ENCODE measurements around the gene ARSK. TPM values are rescaled to one million over a fixed set of nuclear protein-coding genes. Genes with fewer than 3 reads are reported as not detected.

ARSK gene
- total and polyA plus RNA-seq, 2 of the 13 experiments (the other 11 are each of a cell fraction or from before 2014, with no cell fraction given), result 7.9 TPM

GRCh38 chr5:95641741-95642220, 86.9 kb downstream of the ARSK start:
- 11% methylated on average over 3 of the region's 5 CpGs for WGBS (ENCODE audit: low lambda C conversion rate)
- FAIRE-seq, result peak; percentile 36
- ChIA-PET POLR2A (interaction anchor here (0.9 to 1.3 kb wide), 2 partner anchors 89 to 182 kb away, joined by 3 read pairs; partner anchors contain the start of gene RHOBTB3), CTCF (ENCODE audit: low intra/inter-chr PET ratio, low total read pairs) (no interaction called here)
- H3K79me2 ChIP-seq (ENCODE audit: insufficient read depth, low read length), result no peaks in the 10 kb centered on the region
- H3K27me3 ChIP-seq (ENCODE audit: control insufficient read depth in 1 of 2, insufficient read depth in 2 of 2, low read length in 2 of 2), result peaks cover 0 to under 1% of the 10 kb centered on the region in 2 experiments; a peak in 2 of 5 replicates
- ATAC-seq, result peak; percentile 36
- H4K20me1 ChIP-seq (ENCODE audit: insufficient read depth, low read length), result no peaks in the 10 kb centered on the region
- H3K27ac ChIP-seq (ENCODE audit: extremely low read length, insufficient read depth, low read length), result no peak overlapping the region
- in situ Hi-C loops (cut with HindIII; ENCODE audit: extremely low pct_ligation_motif_present, low pct_unique_long_range_greater_than_20kb), result loop anchor here (5.0 to 25.0 kb wide), 2 partner anchors 201 to 696 kb away; no protein-coding TSS in a partner anchor
- peak overlapping the region in 1 of 3 experiments; percentile 31; a peak in 2 of 6 replicates for H3K4me3 ChIP-seq (replicated peaks in 1 of 3; ENCODE audit: insufficient read depth in 1 of 3, low read depth in 2 of 3, low read length in 3 of 3)
- intact Hi-C loops (cut with micrococcal nuclease; ENCODE audit: unreplicated experiment), result loop anchor here (10.0 kb wide), 3 partner anchors 87 to 953 kb away; partner anchors contain the start of genes ARSK and SKIC3
- H2AFZ ChIP-seq (ENCODE audit: low read length), result no peak overlapping the region
- H3K4me2 ChIP-seq (ENCODE audit: low read depth, low read length), result peak overlapping the region; percentile 77
- no peaks in the 10 kb centered on the region for H3K36me3 ChIP-seq (replicated peaks in 1 of 2; ENCODE audit: control insufficient read depth in 1 of 2, insufficient read depth in 2 of 2, low read length in 2 of 2)
- peak; percentile 77 for DNase-seq (ENCODE audit: low spot score)
- H3K9me3 ChIP-seq (ENCODE audit: low read length), result no peaks in the 10 kb centered on the region
- no peak overlapping the region for H3K9ac ChIP-seq (ENCODE audit: insufficient read depth, low read depth, low read length)
- BruUV-seq (replicated peaks), result no TSS peak
- peaks cover 52% of the 10 kb centered on the region for H3K4me1 ChIP-seq (ENCODE audit: insufficient read depth, low read length)
- TF ChIP-seq TRIM22 (IDR thresholded peaks at IDR 0.05) (no peak), ARID5B (CRISPR knock-in tag; IDR thresholded peaks at IDR 0.05) (0 out of 2 replicates have a peak, but pooled peaks have one; percentile 17), ZNF589 (CRISPR knock-in tag; conservative IDR thresholded peaks at IDR 0.05) (no peak), CREB1 (IDR thresholded peaks at IDR 0.05) (no peak), CREB1 (CRISPR knock-in tag; IDR thresholded peaks at IDR 0.05) (peak; percentile 35; the same call in 1 of the 2 replicates), ZNF121 (CRISPR knock-in tag; IDR thresholded peaks at IDR 0.05) (peak; percentile 44; the same call in 1 of the 2 replicates), HNF4A (CRISPR knock-in tag; IDR thresholded peaks at IDR 0.05) (peak; percentile 24; the same call in 1 of the 2 replicates), MLX (CRISPR knock-in tag; IDR thresholded peaks at IDR 0.05) (no peak), ZBTB43 (CRISPR knock-in tag; conservative IDR thresholded peaks at IDR 0.05) (no peak), FOXP4 (CRISPR knock-in tag; IDR thresholded peaks at IDR 0.05) (0 out of 2 replicates have a peak, but pooled peaks have one; percentile 21), MAFF (IDR thresholded peaks at IDR 0.05; ENCODE audit: low read depth, low read length) (peak; percentile 28; the same call in 1 of the 2 replicates), FOXA3 (CRISPR knock-in tag; IDR thresholded peaks at IDR 0.05) (0 out of 2 replicates have a peak, but pooled peaks have one; percentile 9), ZFP36 (IDR thresholded peaks at IDR 0.05; ENCODE audit: borderline replicate concordance, low read depth, low read length, partially characterized antibody) (no peak), ZNF383 (CRISPR knock-in tag; IDR thresholded peaks at IDR 0.05; ENCODE audit: borderline replicate concordance) (no peak), STAG1 (CRISPR knock-in tag; IDR thresholded peaks at IDR 0.05) (no peak)

All from HepG2 (cell line).